ENCODE results near the gene FOXJ3.

GRCh38 chr1:42365118-42365517, 30.1 kb upstream of the FOXJ3 start:
- TF ChIP-seq CTCF (IDR thresholded peaks at IDR 0.05) = no peak
- no peak for TF ChIP-seq SIN3A (IDR thresholded peaks at IDR 0.05; ENCODE audit: borderline replicate concordance, insufficient read depth, low read depth, low read length)
- no peak for TF ChIP-seq POLR2AphosphoS5 (IDR thresholded peaks at IDR 0.05; ENCODE audit: low read depth, low read length)
- TF ChIP-seq REST (IDR thresholded peaks at IDR 0.05; ENCODE audit: insufficient read depth in 1 of 2, low read depth in 2 of 2, low read length in 1 of 2) = no peak
